Neuronal stem cell (in vitro differentiated cells): Measurements from ENCODE around the gene WDR33.
A peak's percentile ranks its signal among the peaks of the same experiment; 100 is the strongest.

Experiments
- DNase-seq: peaks from one replicate; pipeline ENCODE4 v3.0.0-alpha.2; 2013; ENCODE audit warnings: low spot score
- H2AFZ ChIP-seq: one replicate; pipeline ENCODE4 v1.6.1; 2013; ENCODE audit warnings: mild to moderate bottlenecking, low read length, inconsistent platforms
- H2AK5ac ChIP-seq: 2 replicates; pipeline ENCODE4 v1.6.1; 2013; ENCODE audit warnings: low read depth, mild to moderate bottlenecking, inconsistent platforms, low read length, moderate library complexity, mixed read lengths
- H2BK120ac ChIP-seq: 2 replicates; pipeline ENCODE4 v1.6.1; 2013; ENCODE audit warnings: low read depth, mild to moderate bottlenecking, inconsistent platforms, low read length, moderate library complexity, mixed read lengths
- H2BK12ac ChIP-seq: one replicate; pipeline ENCODE4 v1.6.1; 2013; ENCODE audit warnings: low read length, inconsistent platforms
- H2BK15ac ChIP-seq: 2 replicates; pipeline ENCODE4 v1.6.1; 2013; ENCODE audit warnings: mild to moderate bottlenecking, low read length, inconsistent platforms, mixed read lengths
- H2BK5ac ChIP-seq: one replicate; pipeline ENCODE4 v1.6.1; 2013; ENCODE audit warnings: inconsistent platforms, mild to moderate bottlenecking, low read length, moderate library complexity
- H3K14ac ChIP-seq: one replicate; pipeline ENCODE4 v1.6.1; 2013; ENCODE audit warnings: low read length, inconsistent platforms
- H3K18ac ChIP-seq: 2 replicates; pipeline ENCODE4 v1.6.1; 2013; ENCODE audit warnings: low read length, inconsistent platforms
- H3K23ac ChIP-seq: 2 replicates; pipeline ENCODE4 v1.6.1; 2013; ENCODE audit warnings: low read depth, mild to moderate bottlenecking, mixed read lengths, low read length, inconsistent platforms; ENCODE audit not compliant: poor library complexity
- H3K27ac ChIP-seq: replicated peaks from 3 replicates; pipeline ENCODE4 v1.5.1; 2013; ENCODE audit warnings: low read length, inconsistent platforms
- H3K27me3 ChIP-seq, 3 experiments: 2 replicates each; pipeline ENCODE4 v1.6.1; 2013; ENCODE audit warnings: low read length in 3 of 3, mild to moderate bottlenecking in 2 of 3, inconsistent platforms in 1 of 3, low read depth in 1 of 3, mixed read lengths in 1 of 3, moderate library complexity in 1 of 3; ENCODE audit not compliant: control insufficient read depth in 3 of 3, insufficient read depth in 3 of 3
- H3K36me3 ChIP-seq, 2 donors: replicated peaks in 1 of 2; 2 replicates each; pipeline ENCODE4 v1.6.1; 2013; ENCODE audit warnings: low read length in 2 of 2; ENCODE audit not compliant: control insufficient read depth in 2 of 2, insufficient read depth in 2 of 2
- H3K4ac ChIP-seq: 2 replicates; pipeline ENCODE4 v1.6.1; 2013; ENCODE audit warnings: inconsistent platforms, mild to moderate bottlenecking, low read length, moderate library complexity
- H3K4me1 ChIP-seq, 2 donors: 1 replicate in 1 of 2; 2 replicates in 1 of 2; pipeline ENCODE4 v1.6.1; 2013; ENCODE audit warnings: low read length in 2 of 2, low read depth in 1 of 2; ENCODE audit not compliant: control insufficient read depth in 2 of 2, insufficient read depth in 1 of 2
- H3K4me2 ChIP-seq: one replicate; pipeline ENCODE4 v1.6.1; 2013; ENCODE audit warnings: mild to moderate bottlenecking, low read length, inconsistent platforms; ENCODE audit not compliant: insufficient read depth, poor library complexity, severe bottlenecking
- H3K4me3 ChIP-seq, 2 donors: 2 replicates each; pipeline ENCODE4 v1.5.1; 2013; ENCODE audit warnings: low read length in 2 of 2, mild to moderate bottlenecking in 2 of 2, inconsistent platforms in 1 of 2, moderate library complexity in 1 of 2
- H3K79me1 ChIP-seq: one replicate; pipeline ENCODE4 v1.6.1; 2013; ENCODE audit warnings: low read depth, mild to moderate bottlenecking, inconsistent platforms, low read length, moderate library complexity
- H3K9ac ChIP-seq: one replicate; pipeline ENCODE4 v1.6.1; 2013; ENCODE audit warnings: mild to moderate bottlenecking, low read depth, low read length, inconsistent platforms; ENCODE audit not compliant: poor library complexity
- H3K9me3 ChIP-seq, 2 donors: replicated peaks in 1 of 2; 2 replicates each; pipeline versions ENCODE3 to v1.6.1; 2013; ENCODE audit warnings: low read length in 2 of 2, mild to moderate bottlenecking in 2 of 2, inconsistent platforms in 1 of 2, low read depth in 1 of 2, mixed read lengths in 1 of 2, moderate library complexity in 1 of 2; ENCODE audit not compliant: control insufficient read depth in 2 of 2, insufficient read depth in 1 of 2
- H4K8ac ChIP-seq: one replicate; pipeline ENCODE4 v1.6.1; 2013; ENCODE audit warnings: low read depth, mild to moderate bottlenecking, inconsistent platforms, low read length, moderate library complexity
- H4K91ac ChIP-seq: one replicate; pipeline ENCODE4 v1.6.1; 2013; ENCODE audit warnings: low read length, low read depth, mild to moderate bottlenecking, inconsistent platforms; ENCODE audit not compliant: poor library complexity
- WGBS, 2 donors: extraction: QIAGEN DNeasy Blood & Tissue Kit; methylation state at CpG; one replicate each; pipeline ENCODE4 v1.1.7; 2013; ENCODE audit warnings: missing lambda C conversion rate in 2 of 2, mixed read lengths in 1 of 2; ENCODE audit not compliant: insufficient read length in 2 of 2, insufficient replicate concordance in 1 of 2; ENCODE audit errors: extremely low coverage in 2 of 2; 5-methylcytosine and 5-hydroxymethylcytosine counted together

WDR33 gene

GRCh38 chr2:127659408-127660290 is 151.3 kb downstream of the WDR33 start:
- peaks cover 16 to 25% of the 10 kb centered on the region in 2 donors for H3K4me1 ChIP-seq
- no peak overlapping the region for H3K27ac ChIP-seq
- no peak overlapping the region for H3K4ac ChIP-seq
- no peak overlapping the region for H2AFZ ChIP-seq
- no peak overlapping the region for H4K8ac ChIP-seq
- DNase-seq: no peak
- no peak overlapping the region for H4K91ac ChIP-seq
- no peak overlapping the region for H3K9ac ChIP-seq
- no peaks in the 10 kb centered on the region for H3K9me3 ChIP-seq
- H2BK15ac ChIP-seq: peak overlapping the region; percentile 77
- peaks cover 0 to 47% (median 18%) of the 10 kb centered on the region in 3 experiments for H3K27me3 ChIP-seq
- peak overlapping the region; percentile 47 for H3K23ac ChIP-seq
- H2BK120ac ChIP-seq: no peak overlapping the region
- H2AK5ac ChIP-seq: peak overlapping the region; percentile 67
- no peak overlapping the region for H3K4me2 ChIP-seq
- peak overlapping the region in 1 of 2 donors; percentile 17 for H3K4me3 ChIP-seq
- no peak overlapping the region for H3K18ac ChIP-seq
- H3K36me3 ChIP-seq: no peaks in the 10 kb centered on the region
- WGBS, 2 donors: no CpG with 5 or more reads among the region's 14 CpGs
- H3K14ac ChIP-seq: no peak overlapping the region
- H3K79me1 ChIP-seq: no peaks in the 10 kb centered on the region
- no peak overlapping the region for H2BK12ac ChIP-seq
- H2BK5ac ChIP-seq: no peak overlapping the region

- H3K9ac ChIP-seq: no peak overlapping the region
- peak overlapping the region; percentile 67 for H2AK5ac ChIP-seq
- H3K36me3 ChIP-seq: no peaks in the 10 kb centered on the region
- H3K23ac ChIP-seq: peak overlapping the region; percentile 47
- DNase-seq: no peak
- WGBS, 2 donors: no CpG with 5 or more reads among the region's 20 CpGs
- H2AFZ ChIP-seq: no peak overlapping the region
- no peaks in the 10 kb centered on the region for H3K9me3 ChIP-seq
- H3K14ac ChIP-seq: no peak overlapping the region
- no peak overlapping the region for H3K27ac ChIP-seq
- H3K4me1 ChIP-seq: peaks cover 16 to 23% of the 10 kb centered on the region in 2 donors
- H3K4me3 ChIP-seq: no peak overlapping the region
- H3K18ac ChIP-seq: no peak overlapping the region
- no peak overlapping the region for H4K91ac ChIP-seq
- no peak overlapping the region for H2BK120ac ChIP-seq
- no peak overlapping the region for H3K4ac ChIP-seq
- H2BK12ac ChIP-seq: no peak overlapping the region
- no peak overlapping the region for H2BK5ac ChIP-seq
- H3K4me2 ChIP-seq: no peak overlapping the region
- H4K8ac ChIP-seq: no peak overlapping the region
- no peaks in the 10 kb centered on the region for H3K79me1 ChIP-seq
- peaks cover 0 to 39% (median 10%) of the 10 kb centered on the region in 3 experiments for H3K27me3 ChIP-seq
- peak overlapping the region; percentile 94 for H2BK15ac ChIP-seq
These were observed 152.1 kb downstream of the WDR33 start for GRCh38 chr2:127658641-127659407.

- Histone ChIP-seq H3K27ac (no peak overlapping the region), H3K18ac (no peak overlapping the region), H2BK120ac (no peak overlapping the region), H2BK12ac (no peak overlapping the region), H4K8ac (no peak overlapping the region), H3K79me1 (no peaks in the 10 kb centered on the region), H3K9me3 (no peaks in the 10 kb centered on the region), H3K27me3 (peaks cover 0 to 33% (median 3%) of the 10 kb centered on the region in 3 experiments), H2BK15ac (peak overlapping the region; percentile 94), H3K4me2 (no peak overlapping the region), H2BK5ac (no peak overlapping the region), H3K4me3 (no peak overlapping the region), H4K91ac (no peak overlapping the region), H2AFZ (no peak overlapping the region), H3K14ac (no peak overlapping the region), H3K4me1 (peaks cover 16 to 20% of the 10 kb centered on the region in 2 donors), H3K23ac (no peak overlapping the region), H2AK5ac (no peak overlapping the region), H3K4ac (no peak overlapping the region), H3K9ac (no peak overlapping the region), H3K36me3 (no peaks in the 10 kb centered on the region)
- no CpG with 5 or more reads among the region's 6 CpGs for WGBS, 2 donors
- no peak for DNase-seq
These were observed 152.8 kb downstream of the WDR33 start for GRCh38 chr2:127658146-127658545.

GRCh38 chr2:127657232-127657595 is 153.8 kb downstream of the WDR33 start:
- H4K8ac ChIP-seq: no peak overlapping the region
- no peaks in the 10 kb centered on the region for H3K79me1 ChIP-seq
- no peak overlapping the region for H3K14ac ChIP-seq
- H3K9ac ChIP-seq: no peak overlapping the region
- peak overlapping the region; percentile 79 for H4K91ac ChIP-seq
- peak overlapping the region; percentile 26 for H3K23ac ChIP-seq
- DNase-seq: no peak
- H2BK120ac ChIP-seq: peak overlapping the region; percentile 26
- H3K4ac ChIP-seq: peak overlapping the region; percentile 72
- H3K36me3 ChIP-seq: no peaks in the 10 kb centered on the region
- peak overlapping the region; percentile 59 for H2BK12ac ChIP-seq
- no peak overlapping the region for H2AFZ ChIP-seq
- peak overlapping the region; percentile 42 for H2BK5ac ChIP-seq
- no peaks in the 10 kb centered on the region for H3K9me3 ChIP-seq
- no peak overlapping the region for H3K4me3 ChIP-seq
- H3K27ac ChIP-seq: no peak overlapping the region
- no CpG with 5 or more reads among the region's 17 CpGs for WGBS, 2 donors
- H3K18ac ChIP-seq: peak overlapping the region; percentile 79
- H3K4me2 ChIP-seq: no peak overlapping the region
- H2AK5ac ChIP-seq: peak overlapping the region; percentile 94
- H2BK15ac ChIP-seq: peak overlapping the region; percentile 91
- peaks cover 12 to 19% of the 10 kb centered on the region in 2 donors for H3K4me1 ChIP-seq
- peaks cover 0 to 26% (median 0%) of the 10 kb centered on the region in 3 experiments for H3K27me3 ChIP-seq
